C4-2B (cell line): ENCODE results near the gene LEAP2.

Experiments used
- ZFX ChIP-seq: fragments of 450-650 bp; IDR thresholded peaks from 2 replicates; pipeline ENCODE4 v1.6.1; 2017
- TF ChIP-seq, protein P1 (sequence below): fragments of 450-650 bp; conservative IDR thresholded peaks from 2 replicates; pipeline ENCODE4 v1.5.1; 2017; ENCODE audit warnings: mild to moderate bottlenecking

DNA sequence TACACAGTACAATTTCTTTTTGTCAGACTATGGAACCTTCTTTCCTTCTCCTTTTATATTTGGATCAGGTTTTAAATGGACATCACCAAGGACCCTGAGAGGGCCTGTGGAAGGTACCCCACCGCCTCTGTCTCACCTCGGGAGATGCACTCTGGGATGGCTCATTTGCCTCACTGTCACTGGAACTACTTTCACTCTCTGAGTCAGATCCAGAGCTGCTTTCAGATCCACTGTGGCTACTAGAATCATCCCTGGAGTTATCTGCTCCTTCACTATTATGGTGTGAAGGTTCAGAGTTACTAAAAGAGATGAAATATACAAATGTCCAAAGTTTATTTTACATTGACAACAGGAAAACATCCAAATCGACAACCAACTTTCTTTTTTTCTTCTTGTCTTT, 24.6 kb downstream of the LEAP2 start:
- TF ChIP-seq, protein P1, sequence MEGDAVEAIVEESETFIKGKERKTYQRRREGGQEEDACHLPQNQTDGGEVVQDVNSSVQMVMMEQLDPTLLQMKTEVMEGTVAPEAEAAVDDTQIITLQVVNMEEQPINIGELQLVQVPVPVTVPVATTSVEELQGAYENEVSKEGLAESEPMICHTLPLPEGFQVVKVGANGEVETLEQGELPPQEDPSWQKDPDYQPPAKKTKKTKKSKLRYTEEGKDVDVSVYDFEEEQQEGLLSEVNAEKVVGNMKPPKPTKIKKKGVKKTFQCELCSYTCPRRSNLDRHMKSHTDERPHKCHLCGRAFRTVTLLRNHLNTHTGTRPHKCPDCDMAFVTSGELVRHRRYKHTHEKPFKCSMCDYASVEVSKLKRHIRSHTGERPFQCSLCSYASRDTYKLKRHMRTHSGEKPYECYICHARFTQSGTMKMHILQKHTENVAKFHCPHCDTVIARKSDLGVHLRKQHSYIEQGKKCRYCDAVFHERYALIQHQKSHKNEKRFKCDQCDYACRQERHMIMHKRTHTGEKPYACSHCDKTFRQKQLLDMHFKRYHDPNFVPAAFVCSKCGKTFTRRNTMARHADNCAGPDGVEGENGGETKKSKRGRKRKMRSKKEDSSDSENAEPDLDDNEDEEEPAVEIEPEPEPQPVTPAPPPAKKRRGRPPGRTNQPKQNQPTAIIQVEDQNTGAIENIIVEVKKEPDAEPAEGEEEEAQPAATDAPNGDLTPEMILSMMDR = no peak
- TF ChIP-seq ZFX = no peak
